GM06990 (cell line): Measurements from ENCODE around the gene ITIH3.

Experiments used
- DNase-seq: peaks from one replicate; pipeline ENCODE4 v3.0.0-alpha.2; 2011; ENCODE audit not compliant: insufficient read length; ENCODE audit errors: extremely low read depth
- H3K27me3 ChIP-seq: replicated peaks from 2 replicates; pipeline ENCODE4 v1.6.0; 2011; ENCODE audit warnings: low read length; ENCODE audit not compliant: control insufficient read depth, insufficient read depth
- H3K36me3 ChIP-seq: 2 replicates; pipeline ENCODE4 v1.5.1; 2011; ENCODE audit warnings: low read length; ENCODE audit not compliant: control insufficient read depth, insufficient read depth
- H3K4me3 ChIP-seq: replicated peaks from 2 replicates; pipeline ENCODE4 v1.5.1; 2011; ENCODE audit warnings: low read depth, mild to moderate bottlenecking, control low read depth, low read length
- TF ChIP-seq, protein P1 (sequence below): IDR thresholded peaks from 2 replicates; pipeline ENCODE4 v1.5.1; 2011; ENCODE audit warnings: low read length, control low read depth, mild to moderate bottlenecking, inconsistent platforms; ENCODE audit not compliant: insufficient read depth, poor library complexity, severe bottlenecking

The ITIH3 gene

DNA sequence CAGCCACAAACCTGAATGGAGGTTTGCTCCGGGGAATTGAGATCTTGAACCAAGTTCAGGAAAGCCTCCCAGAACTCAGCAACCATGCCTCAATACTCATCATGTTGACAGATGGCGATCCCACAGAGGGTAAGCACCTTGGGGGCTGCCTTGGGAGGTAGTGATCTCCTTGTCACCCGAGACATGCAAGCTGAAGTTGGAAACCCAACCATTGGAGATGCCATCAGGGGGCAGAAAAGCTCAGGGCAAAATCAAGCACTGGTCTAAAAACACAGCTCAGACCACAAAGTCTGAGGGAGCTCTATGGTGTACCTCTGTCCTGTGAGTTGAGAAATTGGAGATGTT is 11.4 kb upstream of the ITIH3 start:
- H3K4me3 ChIP-seq: no peak overlapping the region
- TF ChIP-seq, protein P1, sequence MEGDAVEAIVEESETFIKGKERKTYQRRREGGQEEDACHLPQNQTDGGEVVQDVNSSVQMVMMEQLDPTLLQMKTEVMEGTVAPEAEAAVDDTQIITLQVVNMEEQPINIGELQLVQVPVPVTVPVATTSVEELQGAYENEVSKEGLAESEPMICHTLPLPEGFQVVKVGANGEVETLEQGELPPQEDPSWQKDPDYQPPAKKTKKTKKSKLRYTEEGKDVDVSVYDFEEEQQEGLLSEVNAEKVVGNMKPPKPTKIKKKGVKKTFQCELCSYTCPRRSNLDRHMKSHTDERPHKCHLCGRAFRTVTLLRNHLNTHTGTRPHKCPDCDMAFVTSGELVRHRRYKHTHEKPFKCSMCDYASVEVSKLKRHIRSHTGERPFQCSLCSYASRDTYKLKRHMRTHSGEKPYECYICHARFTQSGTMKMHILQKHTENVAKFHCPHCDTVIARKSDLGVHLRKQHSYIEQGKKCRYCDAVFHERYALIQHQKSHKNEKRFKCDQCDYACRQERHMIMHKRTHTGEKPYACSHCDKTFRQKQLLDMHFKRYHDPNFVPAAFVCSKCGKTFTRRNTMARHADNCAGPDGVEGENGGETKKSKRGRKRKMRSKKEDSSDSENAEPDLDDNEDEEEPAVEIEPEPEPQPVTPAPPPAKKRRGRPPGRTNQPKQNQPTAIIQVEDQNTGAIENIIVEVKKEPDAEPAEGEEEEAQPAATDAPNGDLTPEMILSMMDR: no peak
- H3K36me3 ChIP-seq: no peaks in the 10 kb centered on the region
- no peak for DNase-seq
- H3K27me3 ChIP-seq: no peaks in the 10 kb centered on the region

DNA sequence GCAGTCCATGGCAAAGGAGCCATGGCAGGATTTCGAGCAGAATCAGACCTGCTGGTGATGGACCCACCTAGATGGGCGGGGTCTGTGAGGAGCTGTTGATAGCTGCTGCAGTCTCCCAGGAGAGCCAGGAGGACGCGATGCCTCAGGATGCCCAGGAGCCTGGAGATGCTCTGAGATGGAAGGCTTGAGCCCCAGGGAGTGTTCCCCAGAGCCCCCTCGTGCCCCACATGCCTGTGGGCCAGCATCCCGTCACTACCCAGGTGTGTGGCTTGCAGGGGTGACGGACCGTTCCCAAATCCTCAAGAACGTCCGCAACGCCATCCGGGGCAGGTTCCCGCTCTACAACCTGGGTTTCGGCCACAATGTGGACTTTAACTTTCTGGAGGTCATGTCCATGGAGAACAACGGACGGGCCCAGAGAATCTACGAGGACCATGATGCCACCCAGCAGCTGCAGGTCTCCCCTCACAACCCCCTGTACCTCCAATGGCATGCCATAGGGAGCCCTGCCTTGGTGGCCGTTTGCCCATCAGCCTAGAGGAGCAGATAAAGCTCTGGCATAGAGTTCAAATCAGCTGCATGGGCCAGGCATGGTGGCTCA is 10.5 kb upstream of the ITIH3 start:
- H3K27me3 ChIP-seq: no peaks in the 10 kb centered on the region
- no peak overlapping the region for H3K4me3 ChIP-seq
- no peak for DNase-seq
- TF ChIP-seq, protein P1: no peak
- no peaks in the 10 kb centered on the region for H3K36me3 ChIP-seq

DNA sequence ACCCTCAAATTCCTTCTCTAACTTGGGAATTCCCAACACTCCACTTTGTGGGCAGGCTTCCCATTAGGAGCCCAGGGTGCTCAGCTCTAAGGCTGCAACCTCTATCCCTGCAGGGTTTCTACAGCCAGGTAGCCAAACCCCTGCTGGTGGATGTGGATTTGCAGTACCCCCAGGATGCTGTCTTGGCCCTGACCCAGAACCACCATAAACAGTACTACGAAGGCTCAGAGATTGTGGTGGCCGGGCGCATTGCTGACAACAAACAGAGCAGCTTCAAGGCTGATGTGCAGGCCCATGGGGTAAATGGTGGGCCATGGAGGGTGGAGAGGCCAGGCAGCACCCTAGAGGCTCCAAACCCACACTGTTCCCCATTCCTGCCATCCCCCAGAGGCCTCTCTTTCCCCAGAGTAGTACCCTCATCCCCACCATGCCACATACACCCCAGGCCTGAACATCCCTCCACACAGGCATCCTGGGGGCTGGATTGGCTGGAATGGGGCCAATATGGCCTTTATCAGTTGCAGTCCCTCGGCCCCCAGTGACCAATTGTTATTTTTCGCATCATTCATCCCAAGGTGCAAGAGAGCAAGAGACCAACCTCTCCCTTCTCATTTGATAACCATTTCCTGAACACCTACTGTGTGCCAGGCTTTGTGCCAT is 9.5 kb upstream of the ITIH3 start:
- Histone ChIP-seq H3K36me3 (no peaks in the 10 kb centered on the region), H3K4me3 (no peak overlapping the region), H3K27me3 (no peaks in the 10 kb centered on the region)
- TF ChIP-seq, protein P1: no peak
- no peak for DNase-seq

DNA sequence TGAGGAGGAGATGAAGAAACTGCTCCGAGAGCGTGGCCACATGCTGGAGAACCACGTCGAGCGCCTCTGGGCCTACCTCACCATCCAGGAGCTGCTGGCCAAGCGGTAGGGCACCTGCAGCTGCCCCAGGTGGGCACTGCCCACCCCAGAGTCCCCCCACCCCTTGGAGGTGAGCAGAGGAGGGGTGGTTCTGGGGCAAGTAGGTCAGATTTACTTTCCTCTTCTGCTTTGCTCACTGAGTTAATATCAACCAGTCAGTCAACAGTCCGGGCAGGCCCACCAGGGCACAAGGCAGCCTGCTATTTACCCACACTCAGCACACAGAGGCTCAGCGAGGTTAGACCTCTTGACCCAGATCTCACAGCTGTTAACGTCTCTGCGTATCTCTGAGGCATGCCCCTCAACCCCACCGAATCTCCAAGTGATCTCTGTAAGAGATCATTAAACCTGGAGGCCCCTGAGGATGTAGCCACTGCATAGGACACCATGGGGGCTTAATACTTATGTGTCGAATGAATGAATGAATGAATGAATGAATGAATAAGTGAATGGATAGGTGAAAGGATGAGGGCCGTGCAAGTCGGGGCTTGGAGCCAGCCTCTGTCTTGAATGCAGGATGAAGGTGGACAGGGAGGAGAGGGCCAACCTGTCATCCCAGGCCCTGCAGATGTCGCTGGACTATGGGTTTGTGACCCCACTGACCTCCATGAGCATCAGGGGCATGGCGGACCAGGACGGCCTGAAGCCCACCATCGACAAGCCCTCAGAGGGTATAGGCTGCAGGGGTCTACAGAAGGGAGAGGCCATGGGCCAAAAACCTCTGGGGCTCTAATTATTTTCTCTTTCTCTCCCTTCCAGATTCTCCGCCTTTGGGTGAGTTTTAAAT is 8.0 kb upstream of the ITIH3 start:
- Histone ChIP-seq H3K36me3 (no peaks in the 10 kb centered on the region), H3K27me3 (no peaks in the 10 kb centered on the region), H3K4me3 (no peak overlapping the region)
- DNase-seq: no peak
- TF ChIP-seq, protein P1: no peak

DNA sequence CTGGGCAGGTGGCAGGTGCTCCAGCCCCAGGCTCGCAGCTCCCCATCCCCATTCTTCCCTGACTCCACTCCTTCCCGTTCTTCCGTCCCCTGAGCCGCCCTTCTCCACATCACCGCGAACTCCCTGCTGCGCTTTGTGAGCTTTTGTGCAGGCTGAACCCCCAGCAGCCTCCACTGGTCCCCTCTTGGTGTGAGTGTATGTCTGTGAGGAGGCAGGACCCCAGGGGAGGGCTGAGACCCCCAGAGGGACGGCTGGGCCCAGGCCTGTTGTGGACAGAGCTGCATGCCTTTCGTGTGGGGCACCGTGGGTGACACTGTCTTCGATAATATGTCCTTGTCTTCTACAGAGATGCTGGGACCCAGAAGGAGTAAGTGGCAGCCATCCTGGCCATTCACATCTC is 7.3 kb upstream of the ITIH3 start:
- H3K4me3 ChIP-seq: no peak overlapping the region
- TF ChIP-seq, protein P1: no peak

More for the DNA sequence above, 7.3 kb upstream of the ITIH3 start:
- DNase-seq: no peak
- H3K27me3 ChIP-seq: no peaks in the 10 kb centered on the region; the same call in 1 of the 2 replicates
- no peaks in the 10 kb centered on the region for H3K36me3 ChIP-seq
